Measurements from ENCODE around the gene FAM229A. TPM values are rescaled to one million over a fixed set of nuclear protein-coding genes. Genes with fewer than 3 reads are reported as not detected.

FAM229A gene
- polyA plus RNA-seq, 1 experiment, result 2.4 TPM

GRCh38 chr1:32318127-32318869 is 44.0 kb downstream of the FAM229A start:
- POLR2A ChIA-PET, result no interaction called here
- no peak for TF ChIP-seq CTCF (IDR thresholded peaks at IDR 0.05; ENCODE audit: insufficient read depth, low read depth, low read length)
- H3K36me3 ChIP-seq (ENCODE audit: control insufficient read depth, insufficient read depth, low read length), result peaks cover 11% of the 10 kb centered on the region
- CTCF ChIA-PET, result interaction anchor here (1.4 to 1.6 kb wide), 2 partner anchors 10 to 102 kb away, joined by 5 to 8 read pairs; no protein-coding TSS in a partner anchor
- H3K4me3 ChIP-seq (ENCODE audit: low read depth, low read length), result no peak overlapping the region
- H3K27me3 ChIP-seq (ENCODE audit: control insufficient read depth, insufficient read depth, low read length), result no peaks in the 10 kb centered on the region
- no peak for DNase-seq (ENCODE audit: low read depth)

DNA sequence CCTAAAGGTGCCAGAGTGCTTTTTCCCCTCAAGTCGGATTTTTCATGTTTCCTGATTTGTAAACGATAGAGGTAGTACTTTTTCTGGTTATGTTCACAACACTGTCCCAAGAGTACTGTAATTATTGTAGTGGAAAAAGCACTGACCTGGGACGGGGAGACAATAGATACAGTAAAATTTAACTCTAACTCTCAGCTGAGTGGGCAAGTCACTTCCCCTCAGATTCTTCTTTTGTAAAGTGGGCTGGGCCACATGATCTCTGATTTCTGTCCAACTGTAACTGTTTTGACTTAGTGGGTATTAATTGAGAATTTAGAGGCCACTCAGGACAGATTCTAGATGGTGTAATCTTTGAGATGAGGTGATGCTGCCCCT is 45.4 kb downstream of the FAM229A start:
- DNase-seq (ENCODE audit: low read depth), result no peak
- no peaks in the 10 kb centered on the region for H3K27me3 ChIP-seq (ENCODE audit: control insufficient read depth, insufficient read depth, low read length)
- ChIA-PET CTCF (interaction anchor here (0.6 to 1.4 kb wide), 9 partner anchors 9 to 740 kb away, joined by 3 to 10 read pairs (median 4); partner anchors contain the start of genes FAM167B and MARCKSL1), POLR2A (no interaction called here)
- no peak for TF ChIP-seq CTCF (IDR thresholded peaks at IDR 0.05; ENCODE audit: insufficient read depth, low read depth, low read length)
- no peak overlapping the region for H3K4me3 ChIP-seq (ENCODE audit: low read depth, low read length)
- peaks cover 10% of the 10 kb centered on the region for H3K36me3 ChIP-seq (ENCODE audit: control insufficient read depth, insufficient read depth, low read length)

DNA sequence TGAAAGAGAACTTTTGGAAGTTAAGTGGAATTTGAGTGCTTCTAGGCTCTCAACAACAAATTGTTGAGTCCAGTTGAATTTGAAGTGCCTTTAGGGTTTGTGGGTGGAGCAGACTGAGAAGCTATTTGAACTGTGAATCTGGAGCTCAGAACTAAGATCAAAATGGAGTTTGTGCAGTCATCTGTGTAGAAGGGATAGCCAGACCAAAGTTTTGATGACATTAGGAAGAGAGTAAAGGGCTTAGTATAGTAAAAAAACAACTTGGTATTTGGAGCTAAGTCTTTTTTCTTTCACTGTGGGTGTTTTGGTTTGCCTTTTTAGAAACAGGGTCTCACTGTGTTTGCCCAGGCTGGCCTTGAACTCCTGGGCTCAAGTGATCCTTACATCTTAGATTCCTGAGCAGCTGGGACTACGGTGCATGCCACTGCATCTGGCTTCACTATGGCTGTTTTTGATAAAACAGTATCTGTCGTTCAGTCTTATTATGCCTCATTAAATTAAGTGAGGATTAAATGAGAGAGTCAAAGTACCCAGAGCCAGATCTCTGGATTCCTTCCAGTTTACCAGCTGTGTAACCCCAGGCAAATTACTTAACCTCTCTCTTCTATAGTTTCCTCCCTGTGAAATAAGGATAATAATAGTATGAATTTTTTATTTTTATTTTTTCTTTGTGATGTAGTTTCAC is 50.4 kb downstream of the FAM229A start:
- no peak for DNase-seq (ENCODE audit: low read depth)
- Histone ChIP-seq H3K36me3 (ENCODE audit: control insufficient read depth, insufficient read depth, low read length) (peaks cover 4% of the 10 kb centered on the region), H3K27me3 (ENCODE audit: control insufficient read depth, insufficient read depth, low read length) (no peaks in the 10 kb centered on the region), H3K4me3 (ENCODE audit: low read depth, low read length) (no peak overlapping the region)
- CTCF ChIA-PET, result interaction anchor here (1.4 kb wide), 1 partner anchor 96 kb away, joined by 6 read pairs; no protein-coding TSS in a partner anchor
- POLR2A ChIA-PET, result interaction anchor here (0.6 kb wide), 1 partner anchor 139 kb away, joined by 18 read pairs; no protein-coding TSS in a partner anchor
- TF ChIP-seq CTCF (IDR thresholded peaks at IDR 0.05; ENCODE audit: insufficient read depth, low read depth, low read length), result no peak

Other genes starting within 250 kb of the FAM229A start
- gene TXLNA, start 182.8 kb downstream of the FAM229A start, polyA plus RNA-seq (2011; rRNA removed), result 38.1 and 38.5 TPM in 2 replicates
- gene CCDC28B, start 161.9 kb downstream of the FAM229A start, polyA plus RNA-seq (2011; rRNA removed), result 11.5 and 13.9 TPM in 2 replicates
- gene IQCC, start 156.8 kb downstream of the FAM229A start, polyA plus RNA-seq (2011; rRNA removed), result 1.4 and 2.1 TPM in 2 replicates
- not detected in 2 replicates for gene DCDC2B, start 153.4 kb downstream of the FAM229A start, polyA plus RNA-seq (2011; rRNA removed)
- gene TMEM234, start 140.1 kb downstream of the FAM229A start, polyA plus RNA-seq (2011; rRNA removed), result 29.4 and 37.8 TPM in 2 replicates
- 412 and 478 TPM in 2 replicates for gene EIF3I, start 140.1 kb downstream of the FAM229A start, polyA plus RNA-seq (2011; rRNA removed)
- 3.3 and 3.5 TPM in 2 replicates for gene FAM167B, start 115.3 kb downstream of the FAM229A start, polyA plus RNA-seq (2011; rRNA removed)
- gene LCK, start 111.2 kb downstream of the FAM229A start, polyA plus RNA-seq (2011; rRNA removed), result 0.05 and 0.11 TPM in 2 replicates
- 155 and 185 TPM in 2 replicates for gene HDAC1, start 70.4 kb downstream of the FAM229A start, polyA plus RNA-seq (2011; rRNA removed)
- 41.3 and 52.0 TPM in 2 replicates for gene MARCKSL1, start 26.3 kb downstream of the FAM229A start, polyA plus RNA-seq (2011; rRNA removed)
- 0.39 and 0.42 TPM in 2 replicates for gene TSSK3, start 54 bp upstream of the FAM229A start, polyA plus RNA-seq (2011; rRNA removed)
- 53.6 and 74.1 TPM in 2 replicates for gene BSDC1, start 32.0 kb upstream of the FAM229A start, polyA plus RNA-seq (2011; rRNA removed)
- gene ZBTB8B, start 102.6 kb upstream of the FAM229A start, polyA plus RNA-seq (2011; rRNA removed), result not detected in 2 replicates
- gene ZBTB8A, start 176.9 kb upstream of the FAM229A start, polyA plus RNA-seq (2011; rRNA removed), result 3.7 and 5.4 TPM in 2 replicates